NCI-H128 (cell line): Measurements from ENCODE around the gene ZNF367.
"Not testable (repeated sequence)": the region's sequence is repeated elsewhere in the genome, so short reads cannot be mapped to it uniquely, and the experiment has no call there.

Experiments used
- DNase-seq: peaks from one replicate; lab custom pipeline; 2025; ENCODE audit not compliant: unreplicated experiment; lab: John Stamatoyannopoulos, UW

The ZNF367 gene

GRCh38 chr9:96400132-96400910, 17.8 kb downstream of the ZNF367 start:
- no peak for DNase-seq

- no peak for DNase-seq
Observed at GRCh38 chr9:96399325-96399633, 18.9 kb downstream of the ZNF367 start.

- no peak for DNase-seq
Observed at GRCh38 chr9:96398582-96399324, 19.4 kb downstream of the ZNF367 start.

- no peak for DNase-seq
Observed at GRCh38 chr9:96395964-96396363, 22.2 kb downstream of the ZNF367 start.

GRCh38 chr9:96394832-96395496, 23.2 kb downstream of the ZNF367 start:
- DNase-seq: no peak

GRCh38 chr9:96392263-96392662, 25.9 kb downstream of the ZNF367 start:
- no peak for DNase-seq

- no peak for DNase-seq
Observed at GRCh38 chr9:96391021-96391765, 27.0 kb downstream of the ZNF367 start.

- no peak for DNase-seq
Observed at GRCh38 chr9:96388144-96388543, 30.0 kb downstream of the ZNF367 start.

- DNase-seq: no peak
Observed at GRCh38 chr9:96386157-96386556, 32.0 kb downstream of the ZNF367 start.

- no peak for DNase-seq
Observed at GRCh38 chr9:96383165-96383942, 34.8 kb downstream of the ZNF367 start, which contains the start of gene SLC35D2. Gene SLC35D2, minus strand, starts transcription at chr9:96383711. Its CDS starts 77 bp downstream, at chr9:96383634.

GRCh38 chr9:96382839-96383164, 35.4 kb downstream of the ZNF367 start:
- DNase-seq: no peak

- no peak for DNase-seq
Observed at GRCh38 chr9:96382175-96382574, 36.0 kb downstream of the ZNF367 start.

GRCh38 chr9:96381696-96382095, 36.5 kb downstream of the ZNF367 start:
- DNase-seq: no peak

GRCh38 chr9:96381125-96381524, 37.0 kb downstream of the ZNF367 start:
- no peak for DNase-seq

- DNase-seq: no peak
Observed at GRCh38 chr9:96379461-96379860, 38.7 kb downstream of the ZNF367 start.

GRCh38 chr9:96378187-96378586, 40.0 kb downstream of the ZNF367 start:
- DNase-seq: no peak

- DNase-seq: no peak
Observed at GRCh38 chr9:96376891-96377874, 41.0 kb downstream of the ZNF367 start.

- DNase-seq: not testable (repeated sequence)
Observed at GRCh38 chr9:96375507-96375906, 42.7 kb downstream of the ZNF367 start.

GRCh38 chr9:96367943-96368342, 50.2 kb downstream of the ZNF367 start:
- no peak for DNase-seq
